K562 (cell line): ENCODE results near the gene ADGRB3. TPM values are rescaled to one million over a fixed set of nuclear protein-coding genes. Genes with fewer than 3 reads are reported as not detected.

ENCODE experiments used
- ATAC-seq: fragments of 200-7000 bp; cut with Tn5 transposase; 3 replicates; pipeline ENCODE4 v1.9.1; 2020; ENCODE audit warnings: moderate library complexity
- BruUV-seq: library from RNA; stranded (reverse); fragments of 400-500 nt; replicated peaks from 2 replicates; lab custom pipeline; 2021; lab: Mats Ljungman, UMichigan
- CTCF ChIA-PET: fragments of 300-600 bp; formaldehyde crosslinking; extraction: SDS; loops from one replicate; lab custom pipeline; 2021; ENCODE audit warnings: low intra/inter-chr PET ratio; lab: Yijun Ruan, JAX
- POLR2A ChIA-PET: fragments of 300-600, 350-650 bp; sonication (Branson Sonifier 250); formaldehyde crosslinking; extraction: SDS; loops from one replicate; lab custom pipeline; 2021; ENCODE audit warnings: antibody characterized with exemption, inconsistent platforms; lab: Yijun Ruan, JAX
- DNase-seq, 4 experiments: peaks; one replicate each; pipeline versions ENCODE4 v3.0.0 to v3.0.0-alpha.2; 2011 to 2018; ENCODE audit warnings: low spot score in 3 of 4, mixed read lengths in 3 of 4; ENCODE audit errors: extremely low read depth in 1 of 4
- FAIRE-seq: peaks from 2 replicates; lab custom pipeline; 2011; peaks lifted over from hg19 to GRCh38; lab: Jason Lieb, UNC
- H2AFZ ChIP-seq: 2 replicates; pipeline ENCODE4 v1.6.0; 2011; ENCODE audit warnings: low read depth, low read length, control low read depth, inconsistent platforms
- H3K27ac ChIP-seq: fragments of 200-600 bp; 3 replicates; pipeline ENCODE4 v1.8.0; 2011; ENCODE audit warnings: low read depth, mild to moderate bottlenecking, control low read depth, inconsistent platforms, low read length, moderate library complexity, mixed read lengths; ENCODE audit errors: extremely low read depth
- H3K27me3 ChIP-seq, 2 experiments: fragments of 300-600 bp in 1 of 2; 2 replicates in 1 of 2; 3 replicates in 1 of 2; pipeline versions ENCODE4 v1.6.0 to v1.8.0; 2011; ENCODE audit warnings: inconsistent platforms in 2 of 2, low read length in 2 of 2, mild to moderate bottlenecking in 1 of 2, mixed read lengths in 1 of 2, moderate library complexity in 1 of 2; ENCODE audit not compliant: control insufficient read depth in 2 of 2, insufficient read depth in 2 of 2
- H3K36me3 ChIP-seq: fragments of 300-600 bp; 3 replicates; pipeline ENCODE4 v1.8.0; 2011; ENCODE audit warnings: mild to moderate bottlenecking, low read length, inconsistent platforms; ENCODE audit not compliant: control insufficient read depth, insufficient read depth
- H3K4me1 ChIP-seq, 2 experiments: fragments of 200-600 bp in 1 of 2; replicated peaks in 1 of 2; 2 replicates in 1 of 2; 3 replicates in 1 of 2; pipeline versions ENCODE4 v1.5.1 to v1.8.0; 2011; ENCODE audit warnings: inconsistent platforms in 2 of 2, low read length in 2 of 2, mild to moderate bottlenecking in 1 of 2, mixed read lengths in 1 of 2, moderate library complexity in 1 of 2; ENCODE audit not compliant: control insufficient read depth in 2 of 2, insufficient read depth in 2 of 2
- H3K4me2 ChIP-seq: 2 replicates; pipeline ENCODE4 v1.6.1; 2011; ENCODE audit warnings: low read length, control low read depth, inconsistent platforms, mixed read lengths; ENCODE audit not compliant: insufficient read depth
- H3K4me3 ChIP-seq: fragments of 200-600 bp; sonication (generic), shearing (Covaris generic); 2 replicates; pipeline ENCODE4 v1.5.1; 2016; ENCODE audit warnings: control low read depth, inconsistent platforms
- H3K79me2 ChIP-seq: fragments of 200-600 bp; 3 replicates; pipeline ENCODE4 v1.8.0; 2011; ENCODE audit warnings: low read length, inconsistent platforms; ENCODE audit not compliant: control insufficient read depth, insufficient read depth
- H3K9ac ChIP-seq, 2 experiments: 2 replicates each; pipeline versions ENCODE4 v1.6.0 to v1.6.1; 2011; ENCODE audit warnings: low read depth in 2 of 2, low read length in 2 of 2, control low read depth in 1 of 2, inconsistent platforms in 1 of 2, mild to moderate bottlenecking in 1 of 2, mixed read lengths in 1 of 2; ENCODE audit not compliant: insufficient read depth in 1 of 2
- H3K9me1 ChIP-seq: one replicate; pipeline ENCODE4 v1.6.0; 2011; ENCODE audit warnings: inconsistent platforms, mild to moderate bottlenecking, low read length, moderate library complexity; ENCODE audit not compliant: control insufficient read depth, insufficient read depth
- H3K9me3 ChIP-seq: replicated peaks from 2 replicates; pipeline ENCODE4 v1.5.1; 2011; ENCODE audit warnings: low read depth, low read length, inconsistent platforms; ENCODE audit not compliant: control insufficient read depth, insufficient read depth
- H4K20me1 ChIP-seq: replicated peaks from 2 replicates; pipeline ENCODE4 v1.6.1; 2011; ENCODE audit warnings: low read length, inconsistent platforms, mixed read lengths; ENCODE audit not compliant: control insufficient read depth, insufficient read depth
- CREB3L1 ChIP-seq: fragments of 450-650 bp; IDR thresholded peaks from 2 replicates; pipeline ENCODE4 v1.6.1; 2014; ENCODE audit warnings: low read depth, mild to moderate bottlenecking, moderate library complexity, borderline replicate concordance
- EHMT2 ChIP-seq: fragments of 450-650 bp; IDR thresholded peaks from 2 replicates; pipeline ENCODE4 v1.6.1; 2018; ENCODE audit warnings: antibody characterized with exemption
- HES1 ChIP-seq: fragments of 450-650 bp; IDR thresholded peaks from 2 replicates; pipeline ENCODE4 v1.6.1; 2016; ENCODE audit warnings: low read depth, mild to moderate bottlenecking, moderate library complexity
- KLF13 ChIP-seq: fragments of 450-650 bp; IDR thresholded peaks from 2 replicates; pipeline ENCODE4 v1.6.1; 2016; ENCODE audit warnings: missing genetic modification characterization, low read depth, mild to moderate bottlenecking, missing compliant biosample characterization, moderate library complexity, borderline replicate concordance
- MCM3 ChIP-seq: fragments of 450-650 bp; IDR thresholded peaks from 2 replicates; pipeline ENCODE4 v1.6.1; 2016
- NFIC ChIP-seq: fragments of 450-650 bp; IDR thresholded peaks from 2 replicates; pipeline ENCODE4 v1.6.1; 2017; ENCODE audit warnings: mild to moderate bottlenecking, inconsistent platforms
- NKRF ChIP-seq: fragments of 450-650 bp; IDR thresholded peaks from 2 replicates; pipeline ENCODE4 v1.6.1; 2016; ENCODE audit warnings: borderline replicate concordance
- OTX1 ChIP-seq: fragments of 450-650 bp; formaldehyde crosslinking; IDR thresholded peaks from 2 replicates; pipeline ENCODE4 v1.4.0; 2022; ENCODE audit warnings: mild to moderate bottlenecking
- TCF3 ChIP-seq: sonication (generic); formaldehyde crosslinking; IDR thresholded peaks from 2 replicates; pipeline ENCODE4 v1.4.0; 2020; ENCODE audit warnings: mild to moderate bottlenecking, missing genetic modification reagents
- TCF7L2 ChIP-seq: fragments of 150-350 bp; IDR thresholded peaks from 2 replicates; pipeline ENCODE4 v1.6.1; 2016; ENCODE audit warnings: low read depth, mild to moderate bottlenecking, low read length, moderate library complexity
- THRA ChIP-seq: fragments of 450-650 bp; IDR thresholded peaks from 2 replicates; pipeline ENCODE4 v1.6.1; 2017; ENCODE audit warnings: mild to moderate bottlenecking, moderate library complexity
- ZBTB49 ChIP-seq: sonication (generic); formaldehyde crosslinking; IDR thresholded peaks from 2 replicates; pipeline ENCODE4 v1.8.0; 2022; ENCODE audit warnings: missing genetic modification reagents, mild to moderate bottlenecking, borderline replicate concordance
- ZFP36 ChIP-seq: fragments of 150-350 bp; IDR thresholded peaks from 2 replicates; pipeline ENCODE4 v1.6.1; 2018; ENCODE audit warnings: low read length, low read depth; ENCODE audit not compliant: partially characterized antibody
- ZNF197 ChIP-seq: fragments of 200-800 bp; sonication (Bioruptor generic); IDR thresholded peaks from 2 replicates; pipeline ENCODE4 v1.6.1; 2016; ENCODE audit warnings: low read depth, missing genetic modification characterization, missing compliant biosample characterization
- ZNF347 ChIP-seq: fragments of 450-650 bp; formaldehyde crosslinking; IDR thresholded peaks from 2 replicates; pipeline ENCODE4 v1.4.0; 2020; ENCODE audit warnings: low read depth, mild to moderate bottlenecking, moderate library complexity
- WGBS: fragments of 100-300 bp; shearing (Covaris generic); methylation state at CpG from one replicate; pipeline ENCODE4 v1.1.6; 2016; ENCODE audit warnings: low coverage, mixed read lengths; ENCODE audit not compliant: insufficient coverage; ENCODE audit errors: missing lambda C conversion rate; 5-methylcytosine and 5-hydroxymethylcytosine counted together
- in situ Hi-C: fragments of 300-500 bp; cut with MboI; formaldehyde crosslinking; loops from 4 replicates; pipeline ENCODE4 v1.15.0; 2018; ENCODE audit warnings: inconsistent platforms, mixed read lengths
- intact Hi-C: fragments of 100-400 bp; cut with micrococcal nuclease; formaldehyde crosslinking; loops from 2 replicates; pipeline ENCODE4 v1.14.2; 2022
- polyA plus RNA-seq, 8 experiments: library from polyadenylated mRNA; depleted of rRNA in 4 of 8; stranded (reverse) in 5 of 8; unstranded in 3 of 8; fragments of >200 nt; fragmentation: Nextera tagmentation in 2 of 8; fragmentation: Illumina TruSeq in 1 of 8; extraction: Ambion mirVana in 2 of 8; extraction: Trizol in 1 of 8; gene quantifications; 2 replicates each; pipeline versions ENCODE4 v1.2.1 to v1.2.3, GENCODE V29; 2011 to 2014; ENCODE audit warnings: inconsistent platforms in 1 of 8, missing spikeins in 1 of 8
- total RNA-seq, 7 experiments: library from RNA; depleted of rRNA in 6 of 7; stranded (reverse); fragments of >200 nt in 6 of 7; fragmentation: Illumina TruSeq in 2 of 7; extraction: Trizol in 2 of 7; gene quantifications; 2 replicates each; pipeline versions ENCODE4 v1.2.1 to v1.2.3, GENCODE V29; 2011 to 2021; ENCODE audit warnings: low replicate concordance in 1 of 7

The ADGRB3 gene
- total and polyA plus RNA-seq, 9 of the 15 experiments (the other 6 are each of a cell fraction or from before 2014, with no cell fraction given), result 0.90 to 7.8 (median 2.4) TPM

GRCh38 chr6:68695838-68696237 lies 60.8 kb downstream of the ADGRB3 start:
- intact Hi-C loops, result loop anchor here (5.0 kb wide), 1 partner anchor 66 kb away; no protein-coding TSS in a partner anchor
- Histone ChIP-seq H3K9me1 (no peaks in the 10 kb centered on the region), H4K20me1 (no peaks in the 10 kb centered on the region), H3K36me3 (no peaks in the 10 kb centered on the region), H3K27me3 (no peaks in the 10 kb centered on the region), H3K27ac (peak overlapping the region; percentile 81), H3K79me2 (peaks cover 16% of the 10 kb centered on the region), H3K4me1 (peaks cover 0 to 22% of the 10 kb centered on the region in 2 experiments; a peak in 3 of 5 replicates), H3K9me3 (no peaks in the 10 kb centered on the region), H3K4me2 (peak overlapping the region; percentile 71), H3K9ac (peak overlapping the region in 1 of 2 experiments; percentile 40; a peak in 2 of 4 replicates), H3K4me3 (peak overlapping the region; percentile 4; the same call in 1 of the 2 replicates), H2AFZ (peak overlapping the region; percentile 93)
- ChIA-PET CTCF (no interaction called here), POLR2A (interaction anchor here (1.2 to 1.4 kb wide), 2 partner anchors 10 to 12 kb away, joined by 4 read pairs; no protein-coding TSS in a partner anchor)
- BruUV-seq, result no TSS peak
- peak; percentile 74 for FAIRE-seq
- ATAC-seq, result peak; percentile 69
- WGBS, result 2% methylated on average over 6 of the region's 6 CpGs
- peak in 2 of 4 experiments; percentile 51 to 87 for DNase-seq
- in situ Hi-C loops, result no loop called here
- peak; percentile 18; the same call in 1 of the 2 replicates for TF ChIP-seq TCF3
- TF ChIP-seq TCF7L2, result no peak
- no peak for TF ChIP-seq OTX1 (CRISPR knock-in tag)
- TF ChIP-seq EHMT2, result no peak
- no peak for TF ChIP-seq ZBTB49 (CRISPR knock-in tag)
- TF ChIP-seq HES1, result no peak
- no peak for TF ChIP-seq NKRF
- peak; percentile 93 for TF ChIP-seq NFIC
- TF ChIP-seq CREB3L1, result no peak
- TF ChIP-seq ZNF347 (CRISPR knock-in tag), result no peak
- no peak for TF ChIP-seq ZFP36
- no peak for TF ChIP-seq MCM3
- no peak for TF ChIP-seq THRA
- no peak for TF ChIP-seq KLF13 (tag)
- TF ChIP-seq ZNF197 (CRISPR knock-in tag), result no peak
